ENCODE results near the gene GSE1. TPM values are rescaled to one million over a fixed set of nuclear protein-coding genes. Genes with fewer than 3 reads are reported as not detected.

GSE1 gene
- total RNA-seq, 1 donor: 23.1 TPM

- no peak for TF ChIP-seq CTCF (IDR thresholded peaks at IDR 0.05; ENCODE audit: insufficient read depth, low read length)
- no peak for DNase-seq (ENCODE audit: low read depth)
- no peak overlapping the region for H3K4me3 ChIP-seq (ENCODE audit: low read depth, low read length)
These were observed 66.7 kb downstream of the GSE1 start for GRCh38 chr16:85679870-85680269.

- no peak for TF ChIP-seq CTCF (IDR thresholded peaks at IDR 0.05; ENCODE audit: insufficient read depth, low read length)
- no peak for DNase-seq (ENCODE audit: low read depth)
These were observed 67.3 kb downstream of the GSE1 start for GRCh38 chr16:85680352-85680944.

GRCh38 chr16:85681255-85681654, 68.1 kb downstream of the GSE1 start:
- no peak for TF ChIP-seq CTCF (IDR thresholded peaks at IDR 0.05; ENCODE audit: insufficient read depth, low read length)
- no peak overlapping the region for H3K4me3 ChIP-seq (ENCODE audit: low read depth, low read length)

More at GRCh38 chr16:85680352-85680944, 67.3 kb downstream of the GSE1 start:
- H3K4me3 ChIP-seq (ENCODE audit: low read depth, low read length): no peak overlapping the region

GRCh38 chr16:85682516-85682915, 69.4 kb downstream of the GSE1 start:
- no peak for TF ChIP-seq CTCF (IDR thresholded peaks at IDR 0.05; ENCODE audit: insufficient read depth, low read length)
- DNase-seq (ENCODE audit: low read depth): no peak
- no peak overlapping the region for H3K4me3 ChIP-seq (ENCODE audit: low read depth, low read length)

More at GRCh38 chr16:85681255-85681654, 68.1 kb downstream of the GSE1 start:
- no peak for DNase-seq (ENCODE audit: low read depth)

- TF ChIP-seq CTCF (IDR thresholded peaks at IDR 0.05; ENCODE audit: insufficient read depth, low read length): no peak
- no peak for DNase-seq (ENCODE audit: low read depth)
- no peak overlapping the region for H3K4me3 ChIP-seq (ENCODE audit: low read depth, low read length)
These were observed 70.2 kb downstream of the GSE1 start for GRCh38 chr16:85683363-85683762.

GRCh38 chr16:85685251-85685650, 72.1 kb downstream of the GSE1 start:
- DNase-seq (ENCODE audit: low read depth): no peak
- TF ChIP-seq CTCF (IDR thresholded peaks at IDR 0.05; ENCODE audit: insufficient read depth, low read length): no peak
- H3K4me3 ChIP-seq (ENCODE audit: low read depth, low read length): no peak overlapping the region
